ENCODE measurements around the gene SCFD2. TPM values are rescaled to one million over a fixed set of nuclear protein-coding genes. Genes with fewer than 3 reads are reported as not detected.

Gene SCFD2
- total RNA-seq, 1 donor from 2014 or later: 16.5 TPM

- ATAC-seq: no peak
Observed at GRCh38 chr4:52912608-52913007, 453.3 kb downstream of the SCFD2 start.

GRCh38 chr4:52911684-52912294, 454.1 kb downstream of the SCFD2 start:
- peak; percentile 77 for ATAC-seq

- ATAC-seq: no peak
Observed at GRCh38 chr4:52910115-52910514, 455.7 kb downstream of the SCFD2 start.

DNA sequence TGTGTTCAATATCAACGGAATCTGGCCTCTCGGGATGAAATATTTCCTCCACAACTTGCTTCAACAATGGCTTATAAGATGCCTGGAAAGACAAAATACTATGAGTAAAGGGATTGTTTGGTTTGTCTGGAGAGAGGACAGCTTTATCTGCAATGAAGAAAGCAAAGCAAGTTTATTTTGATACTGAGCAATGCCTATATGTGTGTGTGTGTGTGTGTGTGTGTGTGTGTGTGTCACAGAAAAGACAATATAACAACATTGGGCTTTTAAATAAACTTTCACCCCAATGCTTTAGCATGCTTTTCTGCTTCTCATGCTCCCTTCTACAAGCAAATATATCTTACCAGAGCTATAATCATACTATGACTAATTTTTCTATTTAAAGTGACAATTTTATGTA, 458.4 kb downstream of the SCFD2 start:
- ATAC-seq: no peak

GRCh38 chr4:52904421-52904820, 461.4 kb downstream of the SCFD2 start:
- ATAC-seq: no peak

GRCh38 chr4:52903273-52903672, 462.6 kb downstream of the SCFD2 start:
- no peak for ATAC-seq

- ATAC-seq: no peak
Observed at GRCh38 chr4:52894443-52894842, 471.4 kb downstream of the SCFD2 start.

- ATAC-seq: no peak
Observed at GRCh38 chr4:52892880-52893279, 473.0 kb downstream of the SCFD2 start.

DNA sequence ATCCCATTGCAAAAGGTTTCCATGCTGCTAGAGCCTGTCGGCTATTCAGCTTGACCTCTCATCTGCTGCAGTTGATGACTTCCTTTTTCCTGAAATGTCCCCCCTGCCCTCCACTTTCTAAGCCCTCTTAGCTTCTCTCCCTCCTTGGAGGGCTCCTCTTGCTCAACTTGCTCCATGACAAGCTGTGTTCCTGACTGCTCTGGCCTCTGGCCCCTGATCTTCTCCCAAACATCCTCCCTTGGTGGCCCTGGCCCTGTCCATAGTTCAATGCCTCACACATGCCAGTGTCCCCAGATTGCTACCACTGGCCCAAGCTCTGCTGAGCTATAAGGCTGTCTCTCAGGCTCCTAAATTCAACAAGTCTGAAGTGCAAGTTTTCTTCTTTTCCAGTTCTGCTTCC, 474.1 kb downstream of the SCFD2 start:
- ATAC-seq: no peak

DNA sequence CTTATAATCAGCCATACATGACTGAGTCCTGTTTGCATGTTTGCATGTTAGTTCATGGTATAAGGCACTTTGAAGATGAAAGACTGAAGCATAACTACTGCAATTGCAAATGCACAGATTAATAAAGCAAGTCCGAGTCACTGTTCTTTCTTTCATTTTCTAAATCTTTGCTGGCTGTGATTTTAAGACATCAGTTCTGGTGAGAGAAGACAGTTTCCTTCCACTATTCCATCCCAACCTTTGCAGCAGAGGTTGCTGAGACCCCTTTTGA, 475.4 kb downstream of the SCFD2 start:
- no peak for ATAC-seq

- peak; percentile 25 for ATAC-seq
Observed at GRCh38 chr4:52889778-52890520, 475.9 kb downstream of the SCFD2 start.

DNA sequence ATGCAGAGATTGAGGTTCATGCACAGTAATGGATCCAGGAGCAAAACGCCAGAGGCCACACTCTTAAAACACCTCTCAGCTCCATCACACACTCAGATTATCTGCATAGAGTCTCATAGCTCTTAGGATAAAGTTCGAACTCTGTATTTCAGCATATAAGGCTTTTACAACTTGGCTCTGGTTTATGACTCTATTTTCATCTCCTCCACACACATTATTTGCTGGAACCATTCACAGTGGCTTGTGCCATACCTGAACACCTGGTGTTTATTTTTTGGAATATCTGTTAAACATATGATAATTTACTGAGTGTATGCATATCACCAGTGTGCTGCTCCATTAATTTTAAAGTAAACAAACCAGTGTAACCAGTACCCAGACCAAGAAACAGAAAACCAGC, 476.5 kb downstream of the SCFD2 start:
- no peak for ATAC-seq

GRCh38 chr4:52884994-52885393, 480.9 kb downstream of the SCFD2 start:
- no peak for ATAC-seq

DNA sequence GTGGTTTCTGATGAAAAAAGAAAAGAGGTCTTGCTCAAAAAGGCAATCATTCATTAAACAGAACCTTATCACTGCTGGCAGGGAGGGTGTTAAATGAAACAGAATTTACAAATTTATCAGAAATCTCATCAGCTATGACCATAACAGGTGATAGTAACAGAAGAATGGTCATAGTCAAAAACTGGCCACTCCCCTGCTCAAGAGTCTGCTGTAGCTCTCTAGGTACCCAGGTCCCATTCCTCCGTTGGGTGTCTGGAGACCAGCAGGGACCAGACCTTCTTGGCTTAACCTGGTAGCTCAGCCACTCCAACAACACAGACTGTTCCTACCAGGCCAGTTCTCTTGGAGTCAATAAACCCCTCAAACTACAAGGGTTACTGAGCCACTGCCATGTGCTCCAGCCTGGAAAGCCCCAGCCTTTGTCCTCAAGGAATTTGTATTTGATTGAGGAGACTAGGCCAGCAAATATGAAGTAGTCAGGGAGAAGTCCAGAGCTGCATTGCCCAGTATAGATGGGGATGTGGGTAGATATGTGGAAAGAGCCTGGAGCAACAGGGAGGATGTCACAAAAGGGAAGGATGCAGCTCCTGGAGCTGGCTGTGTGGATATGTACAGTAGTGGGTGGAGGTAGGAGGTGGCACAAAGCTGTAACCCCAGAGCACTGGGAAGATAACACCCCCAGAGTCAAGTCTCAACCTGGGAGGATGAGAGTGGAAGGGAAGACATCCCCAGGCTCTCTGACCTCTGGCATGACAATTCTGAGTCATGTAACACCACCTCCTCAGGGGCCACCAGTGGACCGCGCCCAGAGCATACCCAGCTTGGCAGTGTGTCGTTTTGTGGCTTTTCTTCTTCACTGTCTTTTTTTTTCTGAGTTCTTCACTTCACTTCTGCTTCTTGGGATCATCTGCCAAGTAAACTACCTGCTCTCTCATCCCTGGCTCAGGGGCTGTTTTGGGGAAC, 481.9 kb downstream of the SCFD2 start:
- ATAC-seq: no peak

DNA sequence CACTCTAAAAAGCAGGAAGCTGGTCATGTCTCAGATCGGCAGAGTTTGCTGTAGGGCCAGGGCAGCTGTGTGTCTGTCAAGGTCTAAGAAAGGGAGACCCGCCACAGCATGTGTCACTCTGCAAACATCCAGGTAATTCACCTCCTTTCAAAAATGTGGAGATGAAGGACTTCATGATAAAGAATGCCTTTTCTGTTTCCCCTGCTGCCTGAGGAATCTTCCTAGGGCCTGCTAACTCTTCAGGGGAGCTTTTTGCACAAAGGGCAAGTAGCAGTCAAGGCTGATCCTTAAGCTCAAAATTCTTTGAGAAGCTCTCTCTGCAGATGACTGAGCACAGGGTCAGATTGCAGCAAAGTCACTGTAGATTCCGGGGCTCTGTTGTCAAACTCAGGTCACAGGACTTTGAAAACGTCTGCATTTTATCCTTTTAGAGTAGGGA, 482.7 kb downstream of the SCFD2 start:
- no peak for ATAC-seq

GRCh38 chr4:52880994-52881393, 484.9 kb downstream of the SCFD2 start:
- ATAC-seq: no peak

DNA sequence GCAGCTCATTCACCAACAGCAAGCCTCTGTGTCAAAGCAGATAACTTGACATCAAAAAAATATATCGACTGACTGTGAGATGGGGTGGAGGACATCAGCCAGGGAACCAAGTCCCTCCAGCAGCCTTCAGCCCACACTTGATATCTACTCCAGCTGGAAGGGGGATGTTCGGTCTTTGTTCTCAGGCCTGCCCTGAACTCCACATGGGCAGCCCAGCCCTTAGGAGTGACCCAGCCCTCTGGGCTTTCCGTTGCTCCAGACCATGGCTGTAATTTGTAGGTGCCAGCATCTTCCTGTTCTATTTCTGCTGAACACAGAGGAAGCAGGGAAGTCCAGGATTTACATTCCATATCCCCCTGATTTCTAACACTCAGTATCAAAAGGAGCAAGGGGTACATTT, 486.4 kb downstream of the SCFD2 start:
- no peak for ATAC-seq

GRCh38 chr4:52877694-52878093, 488.2 kb downstream of the SCFD2 start:
- ATAC-seq: no peak

DNA sequence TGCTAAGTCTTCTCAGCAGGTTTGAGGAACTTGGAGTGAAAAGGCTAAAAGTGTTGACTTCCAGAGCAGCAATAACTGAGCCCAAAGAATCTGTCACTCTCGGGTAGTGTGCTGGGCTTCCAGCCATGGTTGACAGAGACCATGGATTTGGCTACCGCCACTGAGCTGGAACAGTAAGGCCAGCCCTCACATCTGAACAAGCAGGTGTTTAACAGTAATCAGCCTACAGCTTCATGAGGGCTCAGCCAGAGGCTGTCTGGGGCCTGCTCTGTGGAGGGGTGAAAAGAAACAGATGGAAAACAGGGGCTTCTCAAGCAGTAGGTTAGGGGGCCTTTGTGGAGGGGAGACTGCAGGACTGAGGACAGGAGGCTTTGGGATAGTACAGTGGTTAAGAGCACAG, 488.8 kb downstream of the SCFD2 start:
- no peak for ATAC-seq

DNA sequence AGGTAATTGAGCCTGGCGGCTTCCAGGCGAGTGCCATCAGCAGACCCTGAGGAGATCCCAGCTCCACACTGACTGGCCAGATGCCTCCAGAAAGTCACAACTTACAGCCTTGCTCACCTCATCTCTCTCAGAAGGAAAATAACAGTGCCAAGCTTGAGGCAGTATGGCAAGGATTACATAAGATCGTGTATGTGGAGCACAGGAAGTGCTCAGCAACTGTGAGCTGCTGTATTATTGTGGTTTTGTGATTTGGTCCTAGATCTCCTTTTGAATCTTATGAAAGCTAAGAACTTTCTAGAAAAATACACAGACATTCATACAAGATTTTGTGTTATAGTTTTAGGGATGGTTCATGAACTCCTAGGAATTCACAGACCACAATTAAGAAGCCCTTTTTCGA, 489.8 kb downstream of the SCFD2 start:
- ATAC-seq: no peak

- ATAC-seq: no peak
Observed at GRCh38 chr4:52874948-52875347, 490.9 kb downstream of the SCFD2 start.

DNA sequence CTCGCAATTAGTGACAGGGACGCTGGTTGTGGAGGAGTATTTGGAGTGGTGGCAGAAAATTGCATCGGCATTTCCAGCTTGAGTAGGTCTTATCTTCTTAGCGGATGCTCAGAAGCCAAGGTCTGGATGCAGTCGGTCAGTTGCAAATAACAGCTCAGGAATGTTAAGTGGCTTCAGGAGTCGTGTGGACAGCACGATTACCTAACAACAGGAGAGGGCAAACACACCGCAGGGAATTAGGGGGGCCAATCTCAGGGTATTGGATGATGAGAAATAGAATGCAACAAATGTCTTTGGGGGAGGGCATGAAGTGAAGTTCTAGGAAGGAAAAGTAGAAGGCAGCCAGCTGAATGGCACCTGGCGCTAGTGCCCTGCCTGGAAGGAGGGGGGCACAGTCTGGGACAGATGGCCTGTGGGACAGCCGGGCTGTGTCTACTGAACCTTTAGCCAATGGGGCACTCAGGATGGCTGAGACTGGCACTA, 492.0 kb downstream of the SCFD2 start:
- no peak for ATAC-seq

DNA sequence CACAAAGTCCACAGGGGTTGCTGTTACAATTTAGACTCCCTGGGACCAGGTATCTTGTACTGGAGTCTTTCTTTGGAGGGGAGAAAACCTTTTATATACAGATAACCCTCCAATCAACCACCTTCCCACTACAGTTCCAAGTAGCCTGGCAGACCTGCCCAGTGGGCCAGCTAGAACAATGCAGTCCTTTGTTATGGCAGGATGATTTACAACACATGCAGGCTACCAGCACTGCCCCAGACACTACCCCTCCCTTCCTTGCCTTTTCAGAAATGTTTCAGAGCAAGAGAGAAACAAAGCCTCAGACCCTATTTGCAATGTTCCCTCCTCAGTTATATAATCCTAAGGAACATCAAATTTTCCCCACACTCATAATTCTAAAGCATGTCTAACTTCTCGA, 492.7 kb downstream of the SCFD2 start:
- no peak for ATAC-seq
